Panc1 (cell line): ENCODE results near the gene CDH15.

Experiments used
- CTCF ChIP-seq: fragments of 450-650 bp; IDR thresholded peaks from 2 replicates; pipeline ENCODE4 v1.5.1; 2017; ENCODE audit warnings: mild to moderate bottlenecking
- POLR2AphosphoS5 ChIP-seq: IDR thresholded peaks from 2 replicates; pipeline ENCODE4 v1.6.1; 2012; ENCODE audit warnings: mild to moderate bottlenecking, low read depth, low read length, moderate library complexity
- REST ChIP-seq, 2 experiments: IDR thresholded peaks; 2 replicates each; pipeline ENCODE4 v1.6.1; 2011 to 2012; ENCODE audit warnings: low read depth in 2 of 2, control low read depth in 1 of 2, low read length in 1 of 2, mild to moderate bottlenecking in 1 of 2, moderate library complexity in 1 of 2; ENCODE audit not compliant: insufficient read depth in 1 of 2
- SIN3A ChIP-seq: IDR thresholded peaks from 2 replicates; pipeline ENCODE4 v1.6.1; 2012; ENCODE audit warnings: low read depth, mild to moderate bottlenecking, low read length, moderate library complexity, borderline replicate concordance; ENCODE audit not compliant: insufficient read depth
- TCF7L2 ChIP-seq: IDR thresholded peaks from 2 replicates; pipeline ENCODE4 v1.6.1; 2011; ENCODE audit warnings: mild to moderate bottlenecking, low read depth, low read length, inconsistent platforms

- no peak for TF ChIP-seq POLR2AphosphoS5
- no peak for TF ChIP-seq REST (IDR thresholded peaks at IDR 0.05; ENCODE audit: insufficient read depth in 1 of 2, low read depth in 2 of 2, low read length in 1 of 2)
- TF ChIP-seq TCF7L2 = no peak
- TF ChIP-seq CTCF = no peak
- no peak for TF ChIP-seq SIN3A
Observed at GRCh38 chr16:89190150-89190958, 18.8 kb downstream of the CDH15 start.
